ENCODE data around the gene MED13L.

MED13L gene

GRCh38 chr12:116188581-116188980 lies 88.9 kb downstream of the MED13L start:
- TF ChIP-seq JUND (IDR thresholded peaks at IDR 0.05; ENCODE audit: low read depth) = no peak
- in situ Hi-C loops (cut with HindIII; ENCODE audit: low pct_unique_long_range_greater_than_20kb, low sequenced_read_pairs) = no loop called here
- DNase-seq (ENCODE audit: low read depth in 1 of 2, low spot score in 1 of 2) = no peak

- no peak for TF ChIP-seq JUND (IDR thresholded peaks at IDR 0.05; ENCODE audit: low read depth)
- DNase-seq (ENCODE audit: low read depth in 1 of 2, low spot score in 1 of 2) = no peak
- in situ Hi-C loops (cut with HindIII; ENCODE audit: low pct_unique_long_range_greater_than_20kb, low sequenced_read_pairs) = no loop called here
Measured at GRCh38 chr12:116187151-116187511, 90.4 kb downstream of the MED13L start.

DNA sequence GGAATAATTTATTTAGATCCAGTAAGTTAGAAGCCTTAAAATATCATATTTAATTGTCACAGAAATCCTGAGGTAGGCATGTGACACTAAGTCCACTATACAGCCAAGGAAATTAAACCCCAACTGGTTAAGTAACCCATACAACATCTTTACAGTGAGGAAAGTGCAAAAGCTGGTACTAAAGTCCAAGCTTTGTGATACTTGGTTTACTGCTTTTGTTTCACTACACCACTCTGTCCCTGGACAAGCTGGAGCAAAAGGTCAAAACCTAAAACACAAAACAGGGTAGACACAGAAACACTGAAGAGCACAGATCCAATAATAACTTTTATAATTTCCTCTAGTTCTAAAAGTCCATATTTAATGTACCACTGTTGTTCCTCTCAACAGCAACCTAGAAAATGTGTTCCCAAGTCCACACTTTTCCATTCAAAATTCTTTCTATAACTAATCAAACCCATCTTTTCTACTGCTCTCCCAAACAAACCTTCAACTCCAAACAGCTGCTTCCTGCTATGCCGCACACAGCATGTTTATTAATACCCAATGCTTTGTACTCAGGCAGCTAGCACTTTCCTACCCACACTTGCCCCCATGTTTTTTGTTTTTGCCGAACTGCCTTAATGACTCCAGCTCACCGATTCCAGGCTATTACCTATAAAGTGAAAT lies 90.9 kb downstream of the MED13L start:
- no peak for DNase-seq (ENCODE audit: low read depth in 1 of 2, low spot score in 1 of 2)
- no peak for TF ChIP-seq JUND (IDR thresholded peaks at IDR 0.05; ENCODE audit: low read depth)
- in situ Hi-C loops (cut with HindIII; ENCODE audit: low pct_unique_long_range_greater_than_20kb, low sequenced_read_pairs) = no loop called here

DNA sequence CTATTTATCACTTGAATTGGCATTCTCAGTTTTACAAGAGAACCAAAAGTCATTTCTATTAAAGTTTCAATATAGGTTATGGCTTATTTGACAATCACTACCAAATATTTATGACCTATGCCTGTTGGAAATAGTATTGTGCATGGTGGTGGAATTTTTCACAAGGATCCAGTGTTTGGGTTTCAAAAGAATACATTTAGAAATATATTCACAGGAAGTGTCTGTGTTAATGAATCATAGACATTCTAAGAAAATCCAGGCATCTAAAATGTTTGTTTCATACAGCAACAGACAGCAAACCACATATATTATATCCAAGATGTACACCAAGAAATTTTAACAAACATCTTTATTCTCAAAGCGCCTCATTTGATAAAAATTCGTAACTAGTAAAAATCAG lies 92.7 kb downstream of the MED13L start:
- in situ Hi-C loops (cut with HindIII; ENCODE audit: low pct_unique_long_range_greater_than_20kb, low sequenced_read_pairs) = no loop called here

GRCh38 chr12:116183741-116184141 lies 93.8 kb downstream of the MED13L start:
- TF ChIP-seq JUND (IDR thresholded peaks at IDR 0.05; ENCODE audit: low read depth) = no peak
- in situ Hi-C loops (cut with HindIII; ENCODE audit: low pct_unique_long_range_greater_than_20kb, low sequenced_read_pairs) = no loop called here
- no peak for DNase-seq (ENCODE audit: low read depth in 1 of 2, low spot score in 1 of 2)

More for the DNA sequence above, 92.7 kb downstream of the MED13L start:
- no peak for DNase-seq (ENCODE audit: low read depth in 1 of 2, low spot score in 1 of 2)
- TF ChIP-seq JUND (IDR thresholded peaks at IDR 0.05; ENCODE audit: low read depth) = no peak

GRCh38 chr12:116182359-116183063 lies 95.0 kb downstream of the MED13L start:
- in situ Hi-C loops (cut with HindIII; ENCODE audit: low pct_unique_long_range_greater_than_20kb, low sequenced_read_pairs) = no loop called here
- TF ChIP-seq JUND (IDR thresholded peaks at IDR 0.05; ENCODE audit: low read depth) = no peak
- no peak for DNase-seq (ENCODE audit: low read depth in 1 of 2, low spot score in 1 of 2)

GRCh38 chr12:116180448-116180847 lies 97.0 kb downstream of the MED13L start:
- in situ Hi-C loops (cut with HindIII; ENCODE audit: low pct_unique_long_range_greater_than_20kb, low sequenced_read_pairs) = no loop called here
- no peak for DNase-seq (ENCODE audit: low read depth in 1 of 2, low spot score in 1 of 2)
- TF ChIP-seq JUND (IDR thresholded peaks at IDR 0.05; ENCODE audit: low read depth) = no peak

GRCh38 chr12:116179384-116179783 lies 98.1 kb downstream of the MED13L start:
- in situ Hi-C loops (cut with HindIII; ENCODE audit: low pct_unique_long_range_greater_than_20kb, low sequenced_read_pairs) = no loop called here
- no peak for DNase-seq (ENCODE audit: low read depth in 1 of 2, low spot score in 1 of 2)
- TF ChIP-seq JUND (IDR thresholded peaks at IDR 0.05; ENCODE audit: low read depth) = no peak

DNA sequence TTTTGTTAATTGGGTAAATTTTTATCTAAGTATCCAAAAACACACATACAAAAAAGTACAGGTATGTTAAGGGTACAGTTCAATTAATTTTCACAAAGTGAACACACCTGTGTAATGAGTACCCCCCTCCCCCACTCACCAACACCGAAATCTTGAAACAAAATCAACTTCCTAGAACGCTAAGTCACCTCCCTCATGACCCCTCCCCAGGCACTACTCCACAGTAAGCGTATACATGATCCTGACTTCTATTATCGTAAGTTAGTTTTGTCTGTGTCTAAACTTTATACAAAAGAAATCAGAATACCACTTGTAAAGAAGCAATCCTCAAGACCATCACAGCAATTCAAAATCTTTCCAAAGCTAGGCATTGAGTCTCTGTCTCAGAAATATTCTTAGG lies 100.5 kb downstream of the MED13L start:
- DNase-seq (ENCODE audit: low read depth in 1 of 2, low spot score in 1 of 2) = no peak
- in situ Hi-C loops (cut with HindIII; ENCODE audit: low pct_unique_long_range_greater_than_20kb, low sequenced_read_pairs) = no loop called here
- no peak for TF ChIP-seq JUND (IDR thresholded peaks at IDR 0.05; ENCODE audit: low read depth)

GRCh38 chr12:116174904-116175303 lies 102.6 kb downstream of the MED13L start:
- TF ChIP-seq JUND (IDR thresholded peaks at IDR 0.05; ENCODE audit: low read depth) = no peak
- in situ Hi-C loops (cut with HindIII; ENCODE audit: low pct_unique_long_range_greater_than_20kb, low sequenced_read_pairs) = no loop called here
- no peak for DNase-seq (ENCODE audit: low read depth in 1 of 2, low spot score in 1 of 2)

- in situ Hi-C loops (cut with HindIII; ENCODE audit: low pct_unique_long_range_greater_than_20kb, low sequenced_read_pairs) = no loop called here
- TF ChIP-seq JUND (IDR thresholded peaks at IDR 0.05; ENCODE audit: low read depth) = no peak
- DNase-seq (ENCODE audit: low read depth in 1 of 2, low spot score in 1 of 2) = no peak
Measured at GRCh38 chr12:116174006-116174405, 103.5 kb downstream of the MED13L start.

GRCh38 chr12:116172224-116172849 lies 105.2 kb downstream of the MED13L start:
- TF ChIP-seq JUND (IDR thresholded peaks at IDR 0.05; ENCODE audit: low read depth) = no peak

DNA sequence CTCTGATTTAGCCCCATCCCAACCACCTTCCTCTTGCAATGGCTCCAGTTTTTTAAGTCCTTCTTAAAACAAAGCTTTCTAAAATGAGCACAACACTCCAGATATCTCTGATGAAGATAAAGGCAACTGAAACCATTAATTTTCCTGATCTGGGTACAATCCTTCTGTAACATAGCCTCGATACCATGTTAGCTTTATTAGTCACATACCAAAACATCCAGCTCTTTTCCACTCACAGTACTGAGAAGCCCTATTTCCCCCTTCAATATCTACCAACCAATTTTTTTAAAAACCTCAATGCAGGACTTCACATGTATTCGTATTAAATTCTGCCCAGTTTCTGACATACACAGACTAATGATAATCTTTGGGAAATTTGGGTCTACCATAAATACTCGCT lies 105.9 kb downstream of the MED13L start:
- DNase-seq (ENCODE audit: low read depth in 1 of 2, low spot score in 1 of 2) = no peak
- TF ChIP-seq JUND (IDR thresholded peaks at IDR 0.05; ENCODE audit: low read depth) = no peak
- in situ Hi-C loops (cut with HindIII; ENCODE audit: low pct_unique_long_range_greater_than_20kb, low sequenced_read_pairs) = no loop called here

More at GRCh38 chr12:116172224-116172849, 105.2 kb downstream of the MED13L start:
- no peak for DNase-seq (ENCODE audit: low read depth in 1 of 2, low spot score in 1 of 2)
- in situ Hi-C loops (cut with HindIII; ENCODE audit: low pct_unique_long_range_greater_than_20kb, low sequenced_read_pairs) = no loop called here

Measured in T47D (cell line).